K562 (cell line): ENCODE data around the gene LRP10. TPM values are rescaled to one million over a fixed set of nuclear protein-coding genes. Genes with fewer than 3 reads are reported as not detected.

Source experiments
- CHD2 ChIP-seq: IDR thresholded peaks from 2 replicates; pipeline ENCODE4 v1.6.1; 2011; ENCODE audit warnings: low read depth, low read length
- CSDE1 ChIP-seq, 2 experiments: fragments of 450-650 bp; IDR thresholded peaks; 2 replicates each; pipeline ENCODE4 v1.6.1; 2016; ENCODE audit warnings: mild to moderate bottlenecking in 1 of 2
- FIP1L1 ChIP-seq: fragments of 200-400 bp; formaldehyde crosslinking; IDR thresholded peaks from 2 replicates; pipeline ENCODE4 v1.6.1; 2018; ENCODE audit warnings: mild to moderate bottlenecking, low read depth, low read length; ENCODE audit not compliant: poor library complexity, severe bottlenecking
- FOXK1 ChIP-seq: sonication (generic); formaldehyde crosslinking; IDR thresholded peaks from 2 replicates; pipeline ENCODE4 v1.8.0; 2022; ENCODE audit warnings: missing genetic modification reagents, mild to moderate bottlenecking, borderline replicate concordance
- GABPB2 ChIP-seq: fragments of 250-450 bp; sonication (Bioruptor Pico); conservative IDR thresholded peaks from 2 replicates; pipeline ENCODE4 v1.5.1; 2021; ENCODE audit warnings: mild to moderate bottlenecking
- HDAC3 ChIP-seq: fragments of 450-650 bp; IDR thresholded peaks from 2 replicates; pipeline ENCODE4 v1.6.1; 2018; ENCODE audit warnings: borderline replicate concordance, mild to moderate bottlenecking, moderate library complexity; ENCODE audit not compliant: partially characterized antibody
- HNRNPK ChIP-seq: fragments of 200-400 bp; formaldehyde crosslinking; IDR thresholded peaks from one replicate; pipeline ENCODE4 v1.6.1; 2018; ENCODE audit warnings: mild to moderate bottlenecking, low read depth, low read length; ENCODE audit not compliant: poor library complexity, severe bottlenecking
- MAFF ChIP-seq: IDR thresholded peaks from 2 replicates; pipeline ENCODE4 v1.6.1; 2012; ENCODE audit warnings: low read length, improper control_type of control experiment
- NEUROD1 ChIP-seq: fragments of 150-350 bp; IDR thresholded peaks from 2 replicates; pipeline ENCODE4 v1.6.1; 2014; ENCODE audit warnings: borderline replicate concordance, low read length, low read depth; ENCODE audit not compliant: partially characterized antibody
- NFATC3 ChIP-seq: fragments of 450-650 bp; IDR thresholded peaks from 2 replicates; pipeline ENCODE4 v1.6.1; 2017; ENCODE audit warnings: mild to moderate bottlenecking
- NUFIP1 ChIP-seq: fragments of 450-650 bp; IDR thresholded peaks from 2 replicates; pipeline ENCODE4 v1.6.1; 2018; ENCODE audit not compliant: partially characterized antibody
- POLR2G ChIP-seq: fragments of 200-400 bp; formaldehyde crosslinking; IDR thresholded peaks from 2 replicates; pipeline ENCODE4 v1.6.1; 2017; ENCODE audit warnings: low read depth, mild to moderate bottlenecking, antibody characterized with exemption, low read length, moderate library complexity
- RFX7 ChIP-seq: fragments of 250-450 bp; sonication (Bioruptor Pico); IDR thresholded peaks from 2 replicates; pipeline ENCODE4 v1.5.1; 2021; ENCODE audit warnings: mild to moderate bottlenecking
- SPI1 ChIP-seq: IDR thresholded peaks from 2 replicates; pipeline ENCODE4 v1.6.1; 2011; ENCODE audit warnings: low read depth, low read length, control low read depth, borderline replicate concordance
- STAG1 ChIP-seq: sonication (generic); formaldehyde crosslinking; IDR thresholded peaks from 2 replicates; pipeline ENCODE4 v1.5.0; 2020; ENCODE audit warnings: missing genetic modification reagents, borderline replicate concordance
- TCF7L2 ChIP-seq: fragments of 150-350 bp; IDR thresholded peaks from 2 replicates; pipeline ENCODE4 v1.6.1; 2016; ENCODE audit warnings: low read depth, mild to moderate bottlenecking, low read length, moderate library complexity
- TEAD4 ChIP-seq, 2 experiments: sonication (generic) in 1 of 2; formaldehyde crosslinking in 1 of 2; IDR thresholded peaks; 2 replicates each; pipeline versions ENCODE4 v1.6.1 to v1.8.0; 2012 to 2022; ENCODE audit warnings: borderline replicate concordance in 1 of 2, inconsistent platforms in 1 of 2, low read length in 1 of 2, mild to moderate bottlenecking in 1 of 2, missing genetic modification reagents in 1 of 2
- TFAM ChIP-seq: fragments of 250-450 bp; sonication (Bioruptor Pico); conservative IDR thresholded peaks from 2 replicates; pipeline ENCODE4 v1.5.0; 2021; ENCODE audit warnings: mild to moderate bottlenecking, moderate library complexity
- ZNF707 ChIP-seq: fragments of 250-450 bp; sonication (Bioruptor Pico); conservative IDR thresholded peaks from 2 replicates; pipeline ENCODE4 v1.8.0; 2022; ENCODE audit warnings: inconsistent platforms, mild to moderate bottlenecking, moderate library complexity
- ZNF785 ChIP-seq: fragments of 250-450 bp; sonication (Bioruptor Pico); IDR thresholded peaks from 2 replicates; pipeline ENCODE4 v1.4.0; 2020; ENCODE audit warnings: mild to moderate bottlenecking
- polyA plus RNA-seq, 8 experiments: library from polyadenylated mRNA; depleted of rRNA in 4 of 8; stranded (reverse) in 5 of 8; unstranded in 3 of 8; fragments of >200 nt; fragmentation: Nextera tagmentation in 2 of 8; fragmentation: Illumina TruSeq in 1 of 8; extraction: Ambion mirVana in 2 of 8; extraction: Trizol in 1 of 8; gene quantifications; 2 replicates each; pipeline versions ENCODE4 v1.2.1 to v1.2.3, GENCODE V29; 2011 to 2014; ENCODE audit warnings: inconsistent platforms in 1 of 8, missing spikeins in 1 of 8
- total RNA-seq, 7 experiments: library from RNA; depleted of rRNA in 6 of 7; stranded (reverse); fragments of >200 nt in 6 of 7; fragmentation: Illumina TruSeq in 2 of 7; extraction: Trizol in 2 of 7; gene quantifications; 2 replicates each; pipeline versions ENCODE4 v1.2.1 to v1.2.3, GENCODE V29; 2011 to 2021; ENCODE audit warnings: low replicate concordance in 1 of 7
- TF ChIP-seq, protein P1 (sequence below), 2 experiments: IDR thresholded peaks; 2 replicates each; pipeline ENCODE4 v1.6.1; 2012; ENCODE audit warnings: improper control_type of control experiment in 2 of 2, low read depth in 2 of 2, low read length in 2 of 2, borderline replicate concordance in 1 of 2
- TF ChIP-seq, protein P2 (sequence below): fragments of 450-650 bp; IDR thresholded peaks from 2 replicates; pipeline ENCODE4 v1.6.1; 2016; ENCODE audit warnings: antibody characterized with exemption
- TF ChIP-seq, protein P3 (sequence below): fragments of 250-450 bp; sonication (Bioruptor Pico); IDR thresholded peaks from 2 replicates; pipeline ENCODE4 v1.8.0; 2022; ENCODE audit warnings: inconsistent platforms
- TF ChIP-seq, protein P4 (sequence below): sonication (generic); formaldehyde crosslinking; IDR thresholded peaks from 2 replicates; pipeline ENCODE4 v1.8.1; 2023; ENCODE audit warnings: mild to moderate bottlenecking, missing genetic modification reagents

The LRP10 gene
- total and polyA plus RNA-seq, 9 of the 15 experiments (the other 6 are each of a cell fraction or from before 2014, with no cell fraction given): 1.3 to 45.5 (median 10.9) TPM

DNA sequence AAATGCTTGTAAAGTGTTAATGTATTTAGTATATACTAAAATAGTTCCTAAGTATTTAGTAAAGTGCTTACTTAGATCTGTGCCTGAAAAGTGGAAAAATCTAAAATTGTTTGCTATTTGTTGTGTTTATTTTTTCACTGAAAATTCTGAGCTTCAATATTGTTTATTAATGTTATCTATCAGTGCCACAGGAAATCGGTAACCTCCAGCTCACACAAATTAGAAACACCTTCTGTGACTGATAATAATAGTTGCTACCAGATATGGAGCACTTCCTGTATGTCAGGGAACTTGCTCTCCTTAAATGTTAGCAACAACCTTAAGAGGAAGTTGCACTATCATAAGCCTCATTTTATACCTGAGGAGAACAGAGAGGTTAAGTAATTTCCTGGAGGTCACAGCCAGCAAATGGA is 723 bp upstream of the LRP10 start (continued):
- TF ChIP-seq, protein P1, sequence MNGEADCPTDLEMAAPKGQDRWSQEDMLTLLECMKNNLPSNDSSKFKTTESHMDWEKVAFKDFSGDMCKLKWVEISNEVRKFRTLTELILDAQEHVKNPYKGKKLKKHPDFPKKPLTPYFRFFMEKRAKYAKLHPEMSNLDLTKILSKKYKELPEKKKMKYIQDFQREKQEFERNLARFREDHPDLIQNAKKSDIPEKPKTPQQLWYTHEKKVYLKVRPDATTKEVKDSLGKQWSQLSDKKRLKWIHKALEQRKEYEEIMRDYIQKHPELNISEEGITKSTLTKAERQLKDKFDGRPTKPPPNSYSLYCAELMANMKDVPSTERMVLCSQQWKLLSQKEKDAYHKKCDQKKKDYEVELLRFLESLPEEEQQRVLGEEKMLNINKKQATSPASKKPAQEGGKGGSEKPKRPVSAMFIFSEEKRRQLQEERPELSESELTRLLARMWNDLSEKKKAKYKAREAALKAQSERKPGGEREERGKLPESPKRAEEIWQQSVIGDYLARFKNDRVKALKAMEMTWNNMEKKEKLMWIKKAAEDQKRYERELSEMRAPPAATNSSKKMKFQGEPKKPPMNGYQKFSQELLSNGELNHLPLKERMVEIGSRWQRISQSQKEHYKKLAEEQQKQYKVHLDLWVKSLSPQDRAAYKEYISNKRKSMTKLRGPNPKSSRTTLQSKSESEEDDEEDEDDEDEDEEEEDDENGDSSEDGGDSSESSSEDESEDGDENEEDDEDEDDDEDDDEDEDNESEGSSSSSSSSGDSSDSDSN (IDR thresholded peaks at IDR 0.05; ENCODE audit: borderline replicate concordance in 1 of 2, low read depth in 2 of 2, low read length in 2 of 2): no peak
- TF ChIP-seq STAG1 (CRISPR knock-in tag) (no peak), POLR2G (no peak), NUFIP1 (no peak), HNRNPK (no peak), TEAD4 (IDR thresholded peaks at IDR 0.05; ENCODE audit: low read length) (peak; percentile 68), TEAD4 (CRISPR knock-in tag; IDR thresholded peaks at IDR 0.05; ENCODE audit: borderline replicate concordance) (no peak), CSDE1 (IDR thresholded peaks at IDR 0.05) (no peak), ZNF785 (CRISPR knock-in tag) (no peak), TCF7L2 (no peak), TFAM (CRISPR knock-in tag) (no peak), HDAC3 (peak; percentile 41), RFX7 (CRISPR knock-in tag) (no peak), ZNF707 (CRISPR knock-in tag) (no peak), NEUROD1 (no peak), CHD2 (no peak), NFATC3 (no peak), MAFF (no peak), FIP1L1 (no peak), SPI1 (peak; percentile 72; the same call in 1 of the 2 replicates), GABPB2 (CRISPR knock-in tag) (no peak), FOXK1 (CRISPR knock-in tag) (no peak)
- TF ChIP-seq, protein P2, sequence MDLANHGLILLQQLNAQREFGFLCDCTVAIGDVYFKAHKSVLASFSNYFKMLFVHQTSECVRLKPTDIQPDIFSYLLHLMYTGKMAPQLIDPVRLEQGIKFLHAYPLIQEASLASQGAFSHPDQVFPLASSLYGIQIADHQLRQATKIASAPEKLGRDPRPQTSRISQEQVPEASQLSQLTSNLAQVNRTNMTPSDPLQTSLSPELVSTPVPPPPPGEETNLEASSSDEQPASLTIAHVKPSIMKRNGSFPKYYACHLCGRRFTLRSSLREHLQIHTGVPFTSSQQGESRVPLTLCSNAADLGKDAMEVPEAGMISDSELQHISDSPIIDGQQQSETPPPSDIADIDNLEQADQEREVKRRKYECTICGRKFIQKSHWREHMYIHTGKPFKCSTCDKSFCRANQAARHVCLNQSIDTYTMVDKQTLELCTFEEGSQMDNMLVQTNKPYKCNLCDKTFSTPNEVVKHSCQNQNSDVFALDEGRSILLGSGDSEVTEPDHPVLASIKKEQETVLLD: no peak; the same call in 1 of the 2 replicates
- TF ChIP-seq, protein P3, sequence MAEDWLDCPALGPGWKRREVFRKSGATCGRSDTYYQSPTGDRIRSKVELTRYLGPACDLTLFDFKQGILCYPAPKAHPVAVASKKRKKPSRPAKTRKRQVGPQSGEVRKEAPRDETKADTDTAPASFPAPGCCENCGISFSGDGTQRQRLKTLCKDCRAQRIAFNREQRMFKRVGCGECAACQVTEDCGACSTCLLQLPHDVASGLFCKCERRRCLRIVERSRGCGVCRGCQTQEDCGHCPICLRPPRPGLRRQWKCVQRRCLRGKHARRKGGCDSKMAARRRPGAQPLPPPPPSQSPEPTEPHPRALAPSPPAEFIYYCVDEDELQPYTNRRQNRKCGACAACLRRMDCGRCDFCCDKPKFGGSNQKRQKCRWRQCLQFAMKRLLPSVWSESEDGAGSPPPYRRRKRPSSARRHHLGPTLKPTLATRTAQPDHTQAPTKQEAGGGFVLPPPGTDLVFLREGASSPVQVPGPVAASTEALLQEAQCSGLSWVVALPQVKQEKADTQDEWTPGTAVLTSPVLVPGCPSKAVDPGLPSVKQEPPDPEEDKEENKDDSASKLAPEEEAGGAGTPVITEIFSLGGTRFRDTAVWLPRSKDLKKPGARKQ (CRISPR knock-in tag): no peak
- TF ChIP-seq, protein P4, sequence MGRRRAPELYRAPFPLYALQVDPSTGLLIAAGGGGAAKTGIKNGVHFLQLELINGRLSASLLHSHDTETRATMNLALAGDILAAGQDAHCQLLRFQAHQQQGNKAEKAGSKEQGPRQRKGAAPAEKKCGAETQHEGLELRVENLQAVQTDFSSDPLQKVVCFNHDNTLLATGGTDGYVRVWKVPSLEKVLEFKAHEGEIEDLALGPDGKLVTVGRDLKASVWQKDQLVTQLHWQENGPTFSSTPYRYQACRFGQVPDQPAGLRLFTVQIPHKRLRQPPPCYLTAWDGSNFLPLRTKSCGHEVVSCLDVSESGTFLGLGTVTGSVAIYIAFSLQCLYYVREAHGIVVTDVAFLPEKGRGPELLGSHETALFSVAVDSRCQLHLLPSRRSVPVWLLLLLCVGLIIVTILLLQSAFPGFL (CRISPR knock-in tag): no peak
